GM21786 (cell line): ENCODE measurements around the gene HGD.
"Not testable (repeated sequence)": the region's sequence is repeated elsewhere in the genome, so short reads cannot be mapped to it uniquely, and the experiment has no call there.

Source experiments
- ATAC-seq: cut with Tn5 transposase; IDR thresholded peaks from one replicate; pipeline ENCODE4 v1.9.1; 2021; ENCODE audit not compliant: unreplicated experiment

Gene HGD

GRCh38 chr3:120680193-120680894, 1.7 kb downstream of the HGD start:
- no peak for ATAC-seq

GRCh38 chr3:120678984-120679383, 3.1 kb downstream of the HGD start:
- no peak for ATAC-seq

- peak; percentile 92 for ATAC-seq
These were observed 3.6 kb downstream of the HGD start for GRCh38 chr3:120678331-120678947.

GRCh38 chr3:120677193-120677592, 4.8 kb downstream of the HGD start:
- not testable (repeated sequence) for ATAC-seq

- no peak for ATAC-seq
These were observed 8.9 kb downstream of the HGD start for GRCh38 chr3:120673116-120673515.

GRCh38 chr3:120670576-120670975, 11.5 kb downstream of the HGD start:
- no peak for ATAC-seq

- ATAC-seq, result no peak
These were observed 17.1 kb downstream of the HGD start for GRCh38 chr3:120664926-120665325.

GRCh38 chr3:120661945-120662344, 20.1 kb downstream of the HGD start:
- ATAC-seq, result no peak

- no peak for ATAC-seq
These were observed 20.7 kb downstream of the HGD start for GRCh38 chr3:120661106-120661905.

- no peak for ATAC-seq
These were observed 22.2 kb downstream of the HGD start for GRCh38 chr3:120659834-120660233.

GRCh38 chr3:120659285-120659684, 22.8 kb downstream of the HGD start:
- ATAC-seq, result no peak

GRCh38 chr3:120652896-120653545, 29.0 kb downstream of the HGD start:
- no peak for ATAC-seq

GRCh38 chr3:120652281-120652680, 29.8 kb downstream of the HGD start:
- no peak for ATAC-seq

- no peak for ATAC-seq
These were observed 31.7 kb downstream of the HGD start for GRCh38 chr3:120650311-120650710.

GRCh38 chr3:120649830-120650233, 32.2 kb downstream of the HGD start:
- ATAC-seq, result no peak

GRCh38 chr3:120648290-120648689, 33.7 kb downstream of the HGD start:
- no peak for ATAC-seq

GRCh38 chr3:120646771-120647432, 35.1 kb downstream of the HGD start:
- ATAC-seq, result no peak

- no peak for ATAC-seq
These were observed 36.8 kb downstream of the HGD start for GRCh38 chr3:120645083-120645845.

- no peak for ATAC-seq
These were observed 39.6 kb downstream of the HGD start for GRCh38 chr3:120642368-120642948.

- no peak for ATAC-seq
These were observed 40.3 kb downstream of the HGD start for GRCh38 chr3:120641696-120642246.
